Lung (tissue), 12 donors: Measurements from ENCODE around the gene DDAH2. TPM values are rescaled to one million over a fixed set of nuclear protein-coding genes. Genes with fewer than 3 reads are reported as not detected.

Experiments
- ATAC-seq: fragments of 200-7000 bp; cut with Tn5 transposase; one replicate; pipeline ENCODE4 v1.9.1; 2020; ENCODE audit warnings: moderate number of reproducible peaks; ENCODE audit not compliant: insufficient read depth, low FRiP score
- DNase-seq, 3 donors: peaks; one replicate each; pipeline ENCODE4 v3.0.0-alpha.2; 2013 to 2017
- H3K27ac ChIP-seq, 2 donors: one replicate each; pipeline ENCODE4 v1.5.1; 2013; ENCODE audit warnings: mild to moderate bottlenecking in 2 of 2, moderate library complexity in 2 of 2, control low read depth in 1 of 2, inconsistent platforms in 1 of 2, low read depth in 1 of 2, low read length in 1 of 2
- H3K27me3 ChIP-seq, 3 donors: one replicate each; pipeline ENCODE4 v1.5.1; 2013; ENCODE audit warnings: low read length in 2 of 3; ENCODE audit not compliant: control insufficient read depth in 3 of 3, insufficient read depth in 3 of 3
- H3K36me3 ChIP-seq, 4 donors: one replicate each; pipeline ENCODE4 v1.5.1; 2013; ENCODE audit warnings: low read length in 4 of 4, mild to moderate bottlenecking in 1 of 4, moderate library complexity in 1 of 4; ENCODE audit not compliant: control insufficient read depth in 4 of 4, insufficient read depth in 4 of 4
- H3K4me1 ChIP-seq, 5 donors: one replicate each; pipeline ENCODE4 v1.5.1; 2013; ENCODE audit warnings: low read length in 5 of 5, mild to moderate bottlenecking in 2 of 5, moderate library complexity in 1 of 5; ENCODE audit not compliant: control insufficient read depth in 5 of 5, insufficient read depth in 5 of 5
- H3K4me3 ChIP-seq: one replicate; pipeline ENCODE4 v1.5.1; 2013; ENCODE audit warnings: mild to moderate bottlenecking, control low read depth, moderate library complexity
- H3K9ac ChIP-seq, 2 donors: one replicate each; pipeline ENCODE4 v1.5.1; 2013; ENCODE audit warnings: low read length in 2 of 2, control low read depth in 1 of 2; ENCODE audit not compliant: insufficient read depth in 1 of 2
- H3K9me3 ChIP-seq, 4 donors: one replicate each; pipeline ENCODE4 v1.5.1; 2013; ENCODE audit warnings: low read length in 3 of 4, mild to moderate bottlenecking in 1 of 4, moderate library complexity in 1 of 4; ENCODE audit not compliant: control insufficient read depth in 4 of 4, insufficient read depth in 3 of 4
- CTCF ChIP-seq: IDR thresholded peaks from 2 replicates; pipeline ENCODE4 v1.5.1; 2012; ENCODE audit warnings: mild to moderate bottlenecking; ENCODE audit errors: control extremely low read depth, extremely low read depth
- WGBS, 2 donors: extraction: QIAGEN DNeasy Blood & Tissue Kit; methylation state at CpG; one replicate each; pipeline ENCODE4 v1.1.7; 2013; 5-methylcytosine and 5-hydroxymethylcytosine counted together
- polyA plus RNA-seq, 2 donors: library from polyadenylated mRNA; stranded (reverse); fragments of 200-250 nt; gene quantifications; one replicate each; pipeline ENCODE4 v1.2.1, GENCODE V29; 2013
- total RNA-seq, 2 donors: library from RNA; depleted of rRNA in 1 of 2; stranded (reverse); fragments of >200 nt in 1 of 2; gene quantifications; one replicate each; pipeline ENCODE4 v1.2.1, GENCODE V29; 2014 to 2021
- donor health status: control.
- donor health status: control.
- donor health status: Bipolar disorder and iron deficiency.
- donor health status: healthy.
- donor health status: DM: yes; HTN: yes; CAD: no.

DDAH2 gene
- total and polyA plus RNA-seq, 4 donors = 60.3 to 130 (median 91.3) TPM

- WGBS, 2 donors = 7 to 13% methylated on average over 29 of the region's 29 CpGs
- no peak for TF ChIP-seq CTCF
- peaks cover 0 to 36% (median 17%) of the 10 kb centered on the region in 5 donors for H3K4me1 ChIP-seq
- no peak overlapping the region for H3K9ac ChIP-seq
- peak overlapping the region; percentile 74 for H3K4me3 ChIP-seq
- no peaks in the 10 kb centered on the region for H3K27me3 ChIP-seq
- H3K36me3 ChIP-seq = peaks cover 0 to 4% (median 0%) of the 10 kb centered on the region in 4 donors
- ATAC-seq (peak; percentile 8), DNase-seq (no peak)
- H3K27ac ChIP-seq = peak overlapping the region in 1 of 2 donors; percentile 91
- H3K9me3 ChIP-seq = no peaks in the 10 kb centered on the region
These were observed 11.5 kb upstream of the DDAH2 start for GRCh38 chr6:31740397-31741223.

GRCh38 chr6:31739639-31740396 lies 10.7 kb upstream of the DDAH2 start, which contains the start of gene MSH5:
Gene MSH5 (plus strand): TSS chr6:31740005. CDS start chr6:31740467, 462 bp downstream.
- DNase-seq = peak; percentile 99 to 100 (median 100)
- H3K4me3 ChIP-seq = peak within 1 kb of the TSS; percentile 74
- no peaks in the 10 kb centered on the region for H3K27me3 ChIP-seq
- 0% methylated on average over 58 of the region's 58 CpGs for WGBS, 2 donors
- peak within 1 kb of the TSS in 1 of 2 donors; percentile 70 for H3K9ac ChIP-seq
- H3K9me3 ChIP-seq = no peaks in the 10 kb centered on the region
- peaks cover 0 to 4% (median 0%) of the 10 kb centered on the region in 4 donors for H3K36me3 ChIP-seq
- peak within 1 kb of the TSS in 1 of 2 donors; percentile 93 for H3K27ac ChIP-seq
- no peak for TF ChIP-seq CTCF
- peak; percentile 92 for ATAC-seq
- H3K4me1 ChIP-seq = peaks cover 0 to 38% (median 17%) of the 10 kb centered on the region in 5 donors

- WGBS, 2 donors = 4 to 9% methylated on average over 6 of the region's 6 CpGs
- peak overlapping the region; percentile 20 to 78 for H3K9ac ChIP-seq
- H3K36me3 ChIP-seq = peaks cover 4 to 14% (median 8%) of the 10 kb centered on the region in 4 donors
- DNase-seq (peak; percentile 75 to 92 (median 81)), ATAC-seq (no peak)
- peak; percentile 11 for TF ChIP-seq CTCF
- H3K27me3 ChIP-seq = no peaks in the 10 kb centered on the region
- no peaks in the 10 kb centered on the region for H3K9me3 ChIP-seq
- H3K4me1 ChIP-seq = peaks cover 0 to 45% (median 17%) of the 10 kb centered on the region in 5 donors
- peak overlapping the region in 1 of 2 donors; percentile 93 for H3K27ac ChIP-seq
- H3K4me3 ChIP-seq = no peak overlapping the region
These were observed 9.2 kb upstream of the DDAH2 start for GRCh38 chr6:31737991-31738979.
